Measurements from ENCODE around the gene LAGE3.
A peak's percentile ranks its signal among the peaks of the same experiment; 100 is the strongest.

The LAGE3 gene

DNA sequence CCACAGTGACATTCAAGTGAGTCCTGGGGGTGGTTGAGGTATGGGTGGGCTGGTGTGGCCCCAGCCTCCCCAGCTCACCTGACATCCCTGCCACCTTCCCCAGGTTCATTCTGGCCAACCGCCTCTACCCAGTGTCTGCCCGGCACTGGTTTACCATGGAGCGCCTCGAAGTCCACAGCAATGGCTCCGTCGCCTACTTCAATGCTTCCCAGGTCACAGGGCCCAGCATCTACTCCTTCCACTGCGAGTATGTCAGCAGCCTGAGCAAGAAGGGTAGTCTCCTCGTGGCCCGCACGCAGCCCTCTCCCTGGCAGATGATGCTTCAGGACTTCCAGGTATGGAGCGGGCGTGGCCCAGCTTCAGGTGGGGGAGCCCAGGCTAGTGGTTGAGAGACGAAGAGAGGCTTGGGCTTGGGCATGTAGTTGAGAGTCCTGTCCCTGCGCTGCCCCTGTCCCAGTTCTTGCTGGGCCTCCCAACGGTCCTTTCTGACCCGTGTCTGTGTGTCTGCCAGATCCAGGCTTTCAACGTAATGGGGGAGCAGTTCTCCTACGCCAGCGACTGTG is 43.8 kb downstream of the LAGE3 start:
- DNase-seq (ENCODE audit: low read depth) = no peak

DNA sequence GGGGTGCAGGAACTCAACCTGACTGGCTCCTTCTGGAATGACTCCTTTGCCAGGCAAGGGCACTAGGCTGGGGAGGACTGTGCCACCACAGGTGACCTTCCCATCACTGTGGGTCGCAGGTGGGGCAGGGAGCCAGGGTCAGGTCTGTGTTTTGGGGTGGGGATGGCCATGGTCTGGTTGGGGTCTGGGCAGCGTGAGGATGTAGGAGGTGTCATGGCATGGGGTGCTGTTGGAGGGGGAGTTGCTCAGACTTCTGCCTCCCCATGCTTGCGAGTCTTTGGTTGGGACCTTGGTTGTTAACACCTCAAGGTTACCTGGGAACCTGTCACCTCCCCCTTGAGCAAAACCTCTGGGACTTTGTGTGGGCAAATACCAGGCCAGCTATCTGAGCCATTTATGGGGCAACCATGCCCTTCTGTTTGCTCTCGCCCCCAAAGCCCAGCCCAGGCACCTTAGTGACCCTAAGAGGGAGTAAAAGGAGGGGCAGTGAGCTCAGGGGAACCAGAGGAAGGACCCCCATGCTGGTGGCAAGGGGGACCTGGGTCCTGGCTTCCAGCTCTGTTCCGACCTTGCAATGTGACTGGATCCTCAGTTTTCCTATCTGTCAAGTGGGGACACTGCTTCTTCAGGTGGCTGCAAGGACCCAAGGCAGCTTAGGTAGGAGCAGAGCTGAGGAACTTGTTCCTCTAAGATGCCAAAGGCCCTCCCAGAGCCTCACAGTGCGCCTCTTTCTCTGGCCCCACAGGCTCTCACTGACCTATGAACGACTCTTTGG is 44.5 kb downstream of the LAGE3 start:
- no peak for DNase-seq (ENCODE audit: low read depth)

DNA sequence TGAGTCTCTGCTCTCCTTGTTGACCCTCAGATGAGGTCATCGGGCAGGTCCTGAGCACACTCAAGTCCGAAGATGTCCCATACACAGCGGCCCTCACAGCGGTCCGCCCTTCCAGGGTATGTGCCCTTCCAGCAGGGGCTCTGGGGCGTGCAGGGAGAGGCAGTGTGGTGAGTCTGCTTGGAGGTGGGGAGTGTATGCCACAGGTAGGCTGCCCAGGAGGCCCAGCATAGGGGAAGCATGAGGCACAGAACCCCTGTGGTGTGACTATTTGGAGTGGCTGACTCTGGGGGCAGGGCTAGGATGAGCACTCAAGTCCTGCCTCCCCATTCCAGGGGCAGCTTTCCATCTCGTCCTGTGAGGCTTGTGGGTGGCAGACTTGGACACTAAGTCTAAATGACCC is 45.5 kb downstream of the LAGE3 start:
- DNase-seq (ENCODE audit: low read depth) = no peak

DNA sequence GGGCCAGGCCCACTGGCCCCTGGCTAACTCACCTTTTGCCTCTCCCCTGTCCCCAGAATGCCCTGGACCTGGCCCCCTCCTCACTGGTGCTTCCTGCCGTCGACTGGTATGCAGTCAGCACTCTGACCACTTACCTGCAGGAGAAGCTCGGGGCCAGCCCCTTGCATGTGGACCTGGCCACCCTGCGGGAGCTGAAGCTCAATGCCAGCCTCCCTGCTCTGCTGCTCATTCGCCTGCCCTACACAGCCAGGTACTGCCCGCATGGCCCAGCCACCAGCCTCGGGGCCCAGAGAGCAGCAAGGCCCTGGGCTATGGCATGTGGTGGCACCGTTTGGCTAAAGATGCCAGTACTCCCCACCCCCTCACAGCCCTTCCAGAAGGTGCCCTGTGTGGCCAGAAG is 46.9 kb downstream of the LAGE3 start:
- DNase-seq (ENCODE audit: low read depth) = no peak

DNA sequence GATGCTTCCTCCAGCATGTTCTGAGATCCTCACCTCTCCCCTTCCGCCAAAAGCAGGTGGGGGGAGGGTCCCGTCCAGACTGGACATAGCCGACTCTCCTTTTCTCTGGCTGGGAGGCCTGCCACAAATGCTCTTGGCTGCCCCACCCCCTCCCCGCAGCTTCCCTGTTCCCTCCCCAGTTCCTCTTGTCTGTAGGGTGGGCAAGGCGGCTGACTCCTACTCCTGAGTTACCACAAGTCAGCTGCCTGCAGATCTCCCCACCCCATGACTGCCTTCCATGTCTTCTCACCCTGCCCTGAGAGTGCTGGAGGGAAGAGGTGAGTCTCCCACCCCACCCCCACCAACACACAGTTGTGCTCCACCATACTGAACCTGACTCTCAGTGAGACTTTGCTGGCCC is 47.7 kb downstream of the LAGE3 start:
- DNase-seq (ENCODE audit: low read depth) = no peak

DNA sequence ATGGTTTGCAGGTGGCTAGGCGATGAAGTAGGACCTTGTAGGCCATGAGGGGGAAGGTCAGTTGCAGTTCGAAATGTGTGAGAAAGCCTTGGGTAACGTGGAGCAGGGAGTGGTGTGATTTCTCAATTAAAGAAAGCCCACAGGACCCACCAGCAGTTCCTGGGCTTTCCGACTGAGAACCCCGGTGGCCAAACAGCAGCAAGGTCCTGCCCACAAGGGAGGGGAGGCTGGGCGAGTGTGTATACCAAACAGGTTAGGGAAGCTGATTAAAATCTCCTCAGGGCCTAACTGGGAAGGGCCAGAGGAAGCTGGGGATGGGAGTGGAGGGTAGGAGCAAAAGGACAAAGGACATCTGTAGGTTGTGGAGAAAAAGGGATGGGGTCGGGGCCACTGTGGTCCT is 48.2 kb downstream of the LAGE3 start:
- no peak for DNase-seq (ENCODE audit: low read depth)

DNA sequence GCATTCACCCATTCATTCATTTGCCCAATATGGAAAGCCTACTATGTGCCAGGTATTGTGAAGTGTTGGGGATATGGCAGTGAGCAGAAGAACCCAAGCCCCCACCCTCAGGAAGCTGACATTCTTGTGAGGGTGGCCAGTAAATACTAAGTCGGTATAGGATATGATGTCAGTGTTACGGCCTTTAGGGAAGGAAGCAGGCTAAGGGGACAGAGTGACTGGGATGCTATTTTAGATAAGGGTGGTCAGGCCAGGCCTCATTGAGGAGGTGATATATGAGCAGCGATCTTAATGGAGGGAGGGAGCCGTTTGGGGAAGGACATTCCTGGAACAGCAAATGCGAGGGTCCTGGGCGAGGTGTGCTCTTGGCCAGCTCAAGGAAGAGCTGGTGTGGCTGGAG is 48.6 kb downstream of the LAGE3 start:
- DNase-seq (ENCODE audit: low read depth) = no peak

DNA sequence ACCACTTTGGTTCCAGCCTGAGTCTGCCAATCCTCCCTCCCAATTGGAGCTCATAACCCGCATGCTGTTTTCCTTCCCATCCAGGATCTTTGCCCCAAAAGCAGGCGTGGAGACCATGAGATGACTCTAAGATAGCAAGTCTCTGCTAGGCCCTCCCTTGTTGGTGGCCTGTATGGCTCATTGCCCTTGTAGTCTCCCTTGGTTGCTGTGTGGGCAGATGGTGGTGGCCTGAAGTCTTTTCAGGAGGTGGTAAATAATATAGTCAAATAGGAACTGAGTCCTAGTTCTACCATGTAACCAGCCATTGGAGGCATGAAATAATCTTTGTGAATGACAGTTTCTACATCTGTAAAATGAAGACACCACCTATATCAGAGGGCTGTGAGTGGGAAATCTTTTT is 49.4 kb downstream of the LAGE3 start:
- no peak for DNase-seq (ENCODE audit: low read depth)

DNA sequence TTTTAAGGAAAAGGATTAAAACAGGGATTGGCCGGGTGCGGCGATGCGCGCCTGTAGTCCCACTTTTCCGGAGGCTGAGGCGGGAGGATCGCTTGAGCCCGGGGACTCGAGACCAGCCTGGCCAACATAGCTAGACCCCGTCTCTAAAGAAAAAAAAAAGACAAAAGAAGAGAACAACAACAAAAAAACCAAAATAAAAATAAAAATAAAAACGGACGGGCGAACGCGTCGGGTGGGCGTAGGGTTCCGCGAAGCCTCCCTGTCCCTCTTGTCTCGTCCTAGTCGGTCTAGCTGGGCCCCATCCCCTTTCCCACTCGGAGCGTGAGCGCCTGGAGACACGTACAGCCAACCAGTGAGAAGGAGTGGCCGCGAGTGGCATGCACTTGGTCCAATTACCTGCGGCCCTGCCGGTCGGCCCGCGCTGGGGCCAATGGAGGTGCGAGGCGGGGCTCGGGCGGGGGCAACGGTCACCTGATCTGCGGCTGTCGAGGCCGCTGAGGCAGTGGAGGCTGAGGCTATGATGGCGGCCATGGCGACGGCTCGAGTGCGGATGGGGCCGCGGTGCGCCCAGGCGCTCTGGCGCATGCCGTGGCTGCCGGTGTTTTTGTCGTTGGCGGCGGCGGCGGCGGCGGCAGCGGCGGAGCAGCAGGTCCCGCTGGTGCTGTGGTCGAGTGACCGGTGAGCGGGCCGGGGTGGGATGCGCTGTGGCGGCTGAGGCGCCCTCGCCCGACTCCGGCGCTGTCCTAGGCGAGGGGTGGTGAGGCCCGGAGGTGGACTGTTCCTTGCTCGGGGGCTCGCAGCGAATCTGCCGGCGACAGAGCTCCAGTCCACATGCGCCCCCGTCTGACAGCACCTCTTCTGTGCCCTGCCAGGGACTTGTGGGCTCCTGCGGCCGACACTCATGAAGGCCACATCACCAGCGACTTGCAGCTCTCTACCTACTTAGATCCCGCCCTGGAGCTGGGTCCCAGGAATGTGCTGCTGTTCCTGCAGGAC is 50.6 kb downstream of the LAGE3 start, which contains the start of gene ATP6AP1:
Gene ATP6AP1, plus strand, starts transcription at position 502 of the 996 bp plus-strand sequence. Its CDS starts 16 bp downstream, at position 518.
- peak; percentile 93 for DNase-seq (ENCODE audit: low read depth)
